ENCODE measurements around the gene ZNF761.
"Not testable (repeated sequence)": the region's sequence is repeated elsewhere in the genome, so short reads cannot be mapped to it uniquely, and the experiment has no call there.

Gene ZNF761

GRCh38 chr19:53460131-53460721, 28.4 kb downstream of the ZNF761 start:
- not testable (repeated sequence) for DNase-seq (ENCODE audit: low read depth in 2 of 2)

- no peak for DNase-seq (ENCODE audit: low read depth in 2 of 2)
These were observed 30.1 kb downstream of the ZNF761 start for GRCh38 chr19:53461866-53462265.

GRCh38 chr19:53462861-53463260, 31.1 kb downstream of the ZNF761 start:
- no peak for DNase-seq (ENCODE audit: low read depth in 2 of 2)

DNA sequence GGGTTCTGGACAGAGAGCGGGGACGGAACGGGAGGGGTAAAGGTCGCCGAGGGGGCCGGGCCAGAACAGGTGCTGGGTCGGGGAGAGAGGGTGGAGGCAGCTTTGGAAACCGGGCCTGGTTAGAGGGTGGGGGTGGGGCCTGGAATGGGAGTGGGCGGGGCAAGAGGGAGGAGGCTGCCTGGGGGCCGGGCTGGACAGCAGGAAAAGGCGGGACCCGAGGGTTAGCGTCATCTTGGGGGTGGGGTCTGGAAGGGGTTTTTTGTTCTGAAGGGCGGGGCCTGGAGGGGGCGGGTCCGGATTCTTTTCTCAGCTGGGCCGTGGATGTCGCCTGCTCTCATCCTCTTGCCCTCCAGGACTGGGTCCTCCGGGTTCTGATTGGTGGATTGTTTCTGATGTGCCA, 31.5 kb downstream of the ZNF761 start:
- no peak for DNase-seq (ENCODE audit: low read depth in 2 of 2)

DNA sequence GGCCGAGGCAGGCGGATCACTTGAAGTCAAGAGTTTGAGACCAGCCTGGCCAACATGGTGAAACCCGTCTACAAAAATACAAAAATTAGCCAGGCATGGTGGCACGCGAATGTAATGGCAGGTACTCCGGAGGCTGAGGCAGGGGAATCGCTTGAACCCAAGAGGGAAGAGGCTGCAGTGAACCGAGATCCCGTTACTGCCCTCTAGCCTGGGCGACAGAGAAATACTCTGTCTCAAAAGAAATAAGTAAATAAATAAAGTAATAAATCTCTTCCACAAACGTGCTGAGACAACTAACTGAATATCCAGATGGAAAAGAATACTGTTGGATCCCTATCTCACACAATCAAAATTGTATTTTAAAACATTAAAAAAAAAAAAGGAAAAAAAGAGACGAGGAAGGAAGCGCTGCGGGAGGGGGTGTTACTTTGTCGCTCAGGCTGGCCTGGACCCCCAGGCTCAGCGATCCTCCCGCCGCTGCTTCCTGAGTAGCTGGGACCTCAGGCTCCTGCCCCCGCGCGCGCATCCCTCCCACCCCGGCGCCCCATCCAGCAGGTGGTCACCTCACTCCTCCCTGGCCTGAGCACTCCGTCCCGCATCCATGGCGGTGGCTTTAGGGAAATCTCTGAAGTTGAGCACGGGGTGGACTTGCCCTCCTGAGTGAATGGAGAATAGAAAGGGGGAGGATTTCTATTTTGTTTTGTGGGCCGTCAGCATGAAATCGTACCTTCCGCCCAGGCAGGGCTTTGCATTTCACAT, 35.1 kb downstream of the ZNF761 start:
- DNase-seq (ENCODE audit: low read depth in 2 of 2): no peak

- DNase-seq (ENCODE audit: low read depth in 2 of 2): peak; percentile 85 to 89
These were observed 35.9 kb downstream of the ZNF761 start, which contains the start of gene ZNF813 for GRCh38 chr19:53467485-53468262. Gene ZNF813, plus strand, starts transcription at chr19:53467733. Its CDS starts 16,090 bp downstream, at chr19:53483823.

DNA sequence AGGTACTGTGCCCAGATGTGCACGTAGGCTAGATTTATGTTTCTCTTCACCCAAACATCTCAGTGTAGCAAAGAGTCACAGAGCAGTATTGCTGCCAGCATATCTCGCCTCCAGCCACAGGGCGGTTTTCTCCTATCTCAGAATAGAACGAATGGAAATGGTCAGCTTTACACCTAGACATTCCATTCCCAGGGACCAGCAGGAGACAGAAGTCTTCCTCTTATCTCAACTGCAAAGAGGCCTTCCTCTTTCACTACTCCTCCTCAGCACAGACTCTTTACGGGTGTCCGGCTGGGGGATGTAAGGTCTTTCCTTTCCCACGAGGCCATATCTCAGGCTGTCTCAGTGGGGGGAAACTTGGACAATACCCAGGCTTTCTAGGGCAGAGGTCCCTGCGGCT, 36.8 kb downstream of the ZNF761 start:
- DNase-seq (ENCODE audit: low read depth in 2 of 2): not testable (repeated sequence)

DNA sequence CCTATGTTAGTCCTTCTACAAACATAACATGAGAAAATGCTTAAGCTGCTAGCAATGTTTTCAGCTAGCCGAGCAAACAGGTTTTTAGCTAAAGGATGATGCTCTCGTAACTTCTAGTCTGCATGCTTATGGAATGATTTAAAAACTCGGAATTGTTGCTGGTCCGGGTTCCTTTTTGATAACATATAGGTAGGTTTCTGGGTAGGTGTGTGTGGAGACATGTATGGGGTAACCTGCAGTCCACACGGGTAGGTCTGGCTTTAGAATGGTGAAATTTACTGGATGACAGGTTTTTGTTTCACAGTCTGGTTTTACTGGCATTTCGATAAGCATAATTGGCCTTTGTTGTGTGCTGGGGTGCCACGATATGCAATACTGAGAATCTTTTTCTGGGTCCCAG, 40.1 kb downstream of the ZNF761 start:
- no peak for DNase-seq (ENCODE audit: low read depth in 2 of 2)

- DNase-seq (ENCODE audit: low read depth in 2 of 2): not testable (repeated sequence)
These were observed 43.0 kb downstream of the ZNF761 start for GRCh38 chr19:53474832-53475231.

GRCh38 chr19:53475470-53475869, 43.7 kb downstream of the ZNF761 start:
- not testable (repeated sequence) for DNase-seq (ENCODE audit: low read depth in 2 of 2)

DNA sequence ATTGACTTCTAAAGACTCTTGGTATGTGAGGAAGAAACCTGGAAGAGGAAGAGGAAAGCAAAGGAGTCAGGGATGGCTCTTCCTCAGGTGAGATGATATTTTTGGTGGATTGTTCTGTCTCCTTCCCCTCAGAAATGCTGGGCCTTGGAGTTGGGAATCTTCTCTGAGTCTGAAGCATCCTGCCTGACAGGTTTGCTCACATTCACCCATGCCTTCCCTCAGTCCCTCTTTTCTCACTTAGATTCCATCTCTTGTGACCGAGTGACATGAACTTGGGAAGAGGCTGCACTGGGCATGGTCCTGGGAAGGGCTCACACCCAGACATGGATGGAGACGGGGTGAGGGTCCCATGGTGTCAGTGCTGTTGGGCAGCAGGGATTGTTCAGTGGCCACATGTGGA, 52.0 kb downstream of the ZNF761 start:
- not testable (repeated sequence) for DNase-seq (ENCODE audit: low read depth in 2 of 2)

DNA sequence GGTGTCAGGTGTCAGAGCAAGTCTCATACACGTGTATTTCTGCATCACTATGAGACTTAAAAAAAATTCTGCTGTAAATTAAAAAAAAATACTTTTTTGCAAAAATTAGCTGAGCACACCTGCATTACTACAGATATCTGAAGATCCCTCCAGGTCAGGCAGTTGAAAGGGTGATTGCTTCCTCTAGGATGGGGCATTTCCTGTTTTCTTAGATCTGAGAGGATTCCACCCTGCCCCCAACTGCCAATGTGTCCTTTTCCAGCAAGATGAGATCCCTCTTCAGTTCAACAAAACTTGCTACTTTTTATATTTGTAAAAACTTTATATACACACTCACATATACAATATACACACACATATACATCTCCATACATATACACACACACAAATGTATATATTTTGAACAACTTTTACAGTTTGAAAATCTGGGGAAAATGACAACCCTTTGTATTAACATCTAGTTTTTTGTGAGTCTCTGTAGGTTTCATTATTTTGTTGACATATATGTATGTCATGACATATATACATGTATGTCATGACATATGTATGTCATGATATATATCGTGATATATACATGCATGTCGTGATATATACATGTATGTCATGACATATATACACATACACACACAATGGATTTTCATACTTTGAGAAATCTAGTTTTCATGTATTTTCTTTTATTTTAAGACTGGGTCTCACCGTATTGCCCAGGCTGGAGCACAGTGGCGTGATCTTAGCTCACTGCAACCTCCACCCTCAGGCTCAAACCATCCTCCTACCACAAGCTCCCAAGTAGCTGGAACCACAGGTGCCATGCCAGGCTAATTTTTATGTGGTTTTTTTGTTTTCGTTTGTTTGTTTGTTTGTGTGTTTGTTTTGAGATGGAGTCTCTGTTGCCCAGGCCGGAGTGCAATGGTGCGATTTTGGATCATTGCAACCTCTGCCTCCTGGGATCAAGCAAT, 53.5 kb downstream of the ZNF761 start:
- DNase-seq (ENCODE audit: low read depth in 2 of 2): no peak

DNA sequence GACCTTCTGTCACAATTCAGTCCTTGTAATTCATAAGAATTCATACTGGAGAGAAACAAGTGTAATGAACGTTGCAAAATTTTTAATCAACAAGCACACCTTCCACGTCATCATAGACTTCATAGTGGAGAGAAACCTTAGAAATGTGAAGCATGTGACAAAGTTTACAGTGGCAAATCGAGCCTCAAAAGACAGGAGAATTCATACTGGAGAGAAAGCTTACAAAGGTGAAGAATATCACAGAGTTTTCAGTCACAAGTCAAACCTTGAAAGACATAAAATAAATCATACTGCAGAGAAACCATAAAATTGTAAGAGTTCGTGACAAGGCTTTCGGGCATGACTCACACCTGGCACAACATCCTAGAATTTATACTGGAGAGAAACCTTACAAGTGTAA, 60.4 kb downstream of the ZNF761 start:
- DNase-seq (ENCODE audit: low read depth in 2 of 2): no peak

- DNase-seq (ENCODE audit: low read depth in 2 of 2): not testable (repeated sequence)
These were observed 65.7 kb downstream of the ZNF761 start for GRCh38 chr19:53497311-53498023.

DNA sequence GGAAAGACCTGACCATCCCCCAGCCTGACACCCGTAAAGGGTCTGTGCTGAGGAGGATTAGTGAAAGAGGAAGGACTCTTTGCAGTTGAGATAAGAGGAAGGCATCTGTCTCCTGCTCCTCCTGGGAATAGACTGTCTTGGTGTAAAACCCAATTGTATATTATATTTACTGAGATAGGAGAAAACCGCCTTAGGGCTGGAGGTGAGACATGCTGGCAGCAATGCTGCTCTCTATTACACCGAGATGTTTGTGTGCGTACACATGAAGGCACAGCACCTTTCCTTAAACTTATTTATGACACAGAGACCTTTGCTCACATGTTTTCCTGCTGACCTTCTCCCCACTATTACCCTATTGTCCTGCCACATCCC, 66.2 kb downstream of the ZNF761 start:
- DNase-seq (ENCODE audit: low read depth in 2 of 2): not testable (repeated sequence)

DNA sequence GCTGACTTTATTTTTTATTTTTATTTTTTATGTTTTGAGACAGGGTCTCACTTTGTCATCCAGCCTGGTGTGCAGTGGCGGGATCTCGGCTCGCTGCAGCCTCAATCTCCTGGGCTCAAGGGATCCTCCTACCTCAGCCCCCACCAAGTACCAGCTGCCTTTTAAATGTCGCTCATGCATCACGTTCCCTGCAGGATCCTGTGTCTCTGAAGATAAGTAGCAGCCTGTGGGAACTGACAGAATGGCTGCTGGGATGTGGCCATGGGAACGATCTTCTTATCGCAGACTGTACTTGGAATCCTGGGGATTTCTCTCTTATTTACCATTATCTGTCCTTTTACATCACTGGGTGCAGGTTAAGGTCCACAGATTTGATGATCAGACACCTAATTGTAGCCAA, 71.4 kb downstream of the ZNF761 start:
- DNase-seq (ENCODE audit: low read depth in 2 of 2): not testable (repeated sequence)

DNA sequence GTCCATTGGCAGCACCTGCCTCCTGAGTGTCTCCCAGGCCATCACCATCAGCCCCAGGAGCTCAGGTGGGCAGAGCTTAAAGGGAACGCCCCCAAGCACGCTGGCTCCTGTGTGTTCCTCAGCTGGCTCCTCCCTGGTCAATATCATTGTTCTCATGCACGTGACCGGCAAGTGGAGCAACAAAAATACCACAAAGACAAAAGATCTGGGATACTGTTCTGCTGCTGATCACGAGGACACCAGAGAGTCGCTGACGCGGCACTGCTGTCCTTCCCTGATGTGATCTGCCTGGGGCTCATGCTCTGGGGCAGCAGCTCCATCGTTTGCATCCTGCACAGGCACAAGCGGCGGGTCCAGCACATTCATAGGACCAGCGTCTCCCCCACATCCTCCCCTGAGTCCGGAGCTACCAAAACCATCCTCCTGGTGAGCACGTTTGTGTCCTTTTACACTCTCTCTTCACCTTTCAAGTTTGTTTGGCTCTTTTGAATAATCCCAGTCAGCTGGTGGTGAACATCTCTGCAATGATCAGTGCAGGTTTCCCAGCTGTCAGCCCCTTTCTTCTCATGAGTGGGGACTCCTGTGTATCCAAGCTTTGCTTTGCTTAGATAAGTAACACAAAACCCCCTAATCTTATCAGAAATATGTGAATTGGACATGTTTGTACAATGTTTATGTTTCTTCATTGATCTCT, 72.0 kb downstream of the ZNF761 start:
- not testable (repeated sequence) for DNase-seq (ENCODE audit: low read depth in 2 of 2)

- not testable (repeated sequence) for DNase-seq (ENCODE audit: low read depth in 2 of 2)
These were observed 72.5 kb downstream of the ZNF761 start for GRCh38 chr19:53504365-53504703.

DNA sequence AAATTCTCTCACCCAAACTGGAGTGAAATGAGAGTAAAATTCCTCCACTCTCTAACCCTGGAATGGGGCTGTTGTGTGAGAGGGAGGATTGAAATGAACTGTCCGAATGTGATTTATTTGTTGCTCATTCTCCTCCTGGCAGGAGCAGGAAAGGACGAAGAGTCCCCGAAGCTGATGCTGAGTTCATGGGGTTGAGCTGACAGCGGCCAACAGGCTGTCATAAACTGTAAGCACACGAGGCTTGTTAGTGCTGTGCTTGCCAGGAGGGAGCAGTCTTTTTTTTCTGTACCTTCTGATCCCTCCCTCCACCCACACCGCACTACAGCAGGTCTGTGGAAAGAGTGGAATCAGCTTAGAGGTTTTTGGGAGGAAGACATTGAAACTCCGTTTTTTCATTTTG, 73.1 kb downstream of the ZNF761 start:
- DNase-seq (ENCODE audit: low read depth in 2 of 2): no peak

GRCh38 chr19:53506728-53507127, 74.9 kb downstream of the ZNF761 start:
- DNase-seq (ENCODE audit: low read depth in 2 of 2): no peak

All from stimulated activated CD8-positive, alpha-beta memory T cell treated with anti-CD3 and anti-CD28 coated beads, Interleukin-15, amount 100 ng/mL, for 48 hours (primary cell).